Lower leg skin (tissue), 4 donors: Measurements from ENCODE around the gene PKM. TPM values are rescaled to one million over a fixed set of nuclear protein-coding genes. Genes with fewer than 3 reads are reported as not detected.

Source experiments
- DNase-seq, 2 donors: peaks; one replicate each; pipeline ENCODE4 v3.0.0-alpha.2; 2019; ENCODE audit warnings: low spot score in 2 of 2
- H3K4me3 ChIP-seq: fragments of 200-600 bp; sonication (generic); 2 replicates; pipeline ENCODE4 v1.5.1; 2017; ENCODE audit warnings: mild to moderate bottlenecking, low read depth; ENCODE audit not compliant: poor library complexity, severe bottlenecking
- POLR2A ChIP-seq, 2 donors: fragments of 450-650 bp; IDR thresholded peaks; one replicate each; pipeline ENCODE4 v1.6.1; 2016 to 2017; ENCODE audit warnings: antibody characterized with exemption in 2 of 2, mild to moderate bottlenecking in 1 of 2, moderate library complexity in 1 of 2
- WGBS, 2 donors: methylation state at CpG; one replicate each; pipeline ENCODE4 v1.1.5; 2018; 5-methylcytosine and 5-hydroxymethylcytosine counted together
- intact Hi-C: fragments of 100-400 bp; cut with DNase I; formaldehyde crosslinking; loops from one replicate; pipeline ENCODE4 v1.15.0; 2023; ENCODE audit warnings: low total_unique reads
- total RNA-seq, 4 donors: library from RNA; depleted of rRNA; stranded (reverse); fragments of >200 nt; gene quantifications; one replicate each; pipeline ENCODE4 v1.1.0, GENCODE V29; 2016
- TF ChIP-seq, protein P1 (sequence below), 3 donors: fragments of 450-650 bp; IDR thresholded peaks; one replicate each; pipeline ENCODE4 v1.5.1; 2016; ENCODE audit warnings: antibody characterized with exemption in 3 of 3, mild to moderate bottlenecking in 3 of 3, moderate library complexity in 2 of 3

Gene PKM
- total RNA-seq, 4 donors from 2014 or later, result 266 to 433 (median 367) TPM

DNA sequence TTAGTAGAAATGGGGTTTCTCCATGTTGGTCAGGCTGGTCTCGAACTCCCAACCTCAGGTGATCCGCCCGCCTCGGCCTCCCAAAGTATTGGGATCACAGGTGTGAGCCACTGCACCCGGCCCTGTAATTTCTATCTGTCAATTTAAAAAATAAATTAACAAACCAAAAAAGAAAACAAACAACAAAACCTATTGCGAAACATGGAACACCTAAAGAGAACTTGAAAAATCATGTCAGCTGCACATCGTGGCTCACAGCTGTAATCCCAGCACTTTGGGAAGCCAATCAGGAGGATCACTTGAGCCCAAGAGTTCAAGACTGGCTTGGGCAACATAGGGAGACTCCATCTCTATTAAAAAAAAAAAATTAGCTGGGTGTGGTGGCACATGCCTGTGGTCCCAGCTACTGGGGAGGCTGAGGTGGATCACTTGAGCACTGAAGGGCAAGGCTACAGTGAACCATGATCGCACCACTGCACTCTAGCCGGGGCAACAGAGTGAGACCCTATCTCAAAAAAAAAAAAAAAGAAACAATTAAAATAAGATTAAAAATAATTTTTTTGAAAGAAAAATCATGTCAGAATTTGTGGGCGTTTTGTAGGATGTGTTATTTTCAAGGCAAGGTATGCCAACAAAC lies 21.8 kb upstream of the PKM start:
- DNase-seq, result no peak
- no peak for TF ChIP-seq POLR2A (IDR thresholded peaks at IDR 0.05)
- TF ChIP-seq, protein P1, sequence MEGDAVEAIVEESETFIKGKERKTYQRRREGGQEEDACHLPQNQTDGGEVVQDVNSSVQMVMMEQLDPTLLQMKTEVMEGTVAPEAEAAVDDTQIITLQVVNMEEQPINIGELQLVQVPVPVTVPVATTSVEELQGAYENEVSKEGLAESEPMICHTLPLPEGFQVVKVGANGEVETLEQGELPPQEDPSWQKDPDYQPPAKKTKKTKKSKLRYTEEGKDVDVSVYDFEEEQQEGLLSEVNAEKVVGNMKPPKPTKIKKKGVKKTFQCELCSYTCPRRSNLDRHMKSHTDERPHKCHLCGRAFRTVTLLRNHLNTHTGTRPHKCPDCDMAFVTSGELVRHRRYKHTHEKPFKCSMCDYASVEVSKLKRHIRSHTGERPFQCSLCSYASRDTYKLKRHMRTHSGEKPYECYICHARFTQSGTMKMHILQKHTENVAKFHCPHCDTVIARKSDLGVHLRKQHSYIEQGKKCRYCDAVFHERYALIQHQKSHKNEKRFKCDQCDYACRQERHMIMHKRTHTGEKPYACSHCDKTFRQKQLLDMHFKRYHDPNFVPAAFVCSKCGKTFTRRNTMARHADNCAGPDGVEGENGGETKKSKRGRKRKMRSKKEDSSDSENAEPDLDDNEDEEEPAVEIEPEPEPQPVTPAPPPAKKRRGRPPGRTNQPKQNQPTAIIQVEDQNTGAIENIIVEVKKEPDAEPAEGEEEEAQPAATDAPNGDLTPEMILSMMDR (IDR thresholded peaks at IDR 0.05), result no peak
- intact Hi-C loops, result no loop called here
- 94 to 96% methylated on average over 10 of the region's 10 CpGs for WGBS, 2 donors
- H3K4me3 ChIP-seq, result no peak overlapping the region

DNA sequence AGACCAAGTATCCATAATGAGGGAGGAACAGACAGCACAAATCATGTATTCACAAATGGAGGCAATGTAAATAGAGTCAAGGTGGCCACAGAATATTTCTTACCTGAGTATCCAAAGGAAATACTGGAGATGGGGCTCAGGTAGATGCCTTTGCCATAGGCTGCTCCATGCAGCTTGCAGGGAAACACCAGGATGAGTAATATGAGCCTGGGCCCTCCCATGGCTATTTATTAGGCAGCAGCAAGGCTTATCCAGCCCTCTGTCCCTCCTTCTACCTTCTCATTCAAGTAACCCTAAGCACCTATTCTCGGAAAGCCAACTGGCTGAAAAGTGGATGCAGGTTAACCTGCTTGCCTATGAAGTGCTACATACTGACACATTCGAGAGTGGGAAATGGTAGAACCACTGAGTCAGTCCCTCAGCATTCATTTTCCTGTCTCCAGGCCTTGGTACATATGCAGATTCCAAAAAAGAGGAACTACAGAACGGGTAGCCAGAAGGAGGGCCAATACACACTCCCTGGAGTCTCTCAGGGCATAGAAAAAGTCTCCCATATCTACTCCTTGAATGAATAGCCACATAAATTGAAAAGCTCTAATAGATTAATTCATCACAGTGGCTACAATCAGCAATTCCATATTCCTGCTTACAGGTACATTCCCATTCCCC lies 18.3 kb upstream of the PKM start:
- intact Hi-C loops, result no loop called here
- TF ChIP-seq POLR2A (IDR thresholded peaks at IDR 0.05), result no peak
- TF ChIP-seq, protein P1 (IDR thresholded peaks at IDR 0.05), result no peak
- 72 to 93% methylated on average over 3 of the region's 3 CpGs for WGBS, 2 donors
- DNase-seq, result no peak
- no peak overlapping the region for H3K4me3 ChIP-seq

DNA sequence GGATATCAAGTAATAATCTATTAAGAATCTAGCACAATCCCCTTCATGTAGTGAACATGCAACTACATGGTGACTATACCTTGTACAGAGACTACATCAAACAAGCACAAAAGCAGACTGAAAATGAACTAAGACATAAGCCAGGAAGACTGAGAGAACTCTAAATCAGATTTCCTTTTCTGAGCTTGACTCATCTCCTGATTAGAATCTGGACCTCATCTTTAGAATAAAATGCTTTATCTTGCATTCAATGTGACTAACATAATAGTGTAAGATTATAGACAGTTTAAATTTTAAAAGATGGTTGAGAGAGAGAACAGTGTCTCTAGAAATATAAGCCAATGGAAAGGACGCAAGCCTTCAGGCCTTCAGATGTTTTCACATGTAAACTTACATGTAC lies 17.5 kb upstream of the PKM start:
- 92 to 97% methylated on average over 1 of the region's 1 CpG for WGBS, 2 donors
- intact Hi-C loops, result no loop called here
- H3K4me3 ChIP-seq, result no peak overlapping the region
- no peak for TF ChIP-seq POLR2A (IDR thresholded peaks at IDR 0.05)
- TF ChIP-seq, protein P1 (IDR thresholded peaks at IDR 0.05), result no peak
- DNase-seq, result no peak

DNA sequence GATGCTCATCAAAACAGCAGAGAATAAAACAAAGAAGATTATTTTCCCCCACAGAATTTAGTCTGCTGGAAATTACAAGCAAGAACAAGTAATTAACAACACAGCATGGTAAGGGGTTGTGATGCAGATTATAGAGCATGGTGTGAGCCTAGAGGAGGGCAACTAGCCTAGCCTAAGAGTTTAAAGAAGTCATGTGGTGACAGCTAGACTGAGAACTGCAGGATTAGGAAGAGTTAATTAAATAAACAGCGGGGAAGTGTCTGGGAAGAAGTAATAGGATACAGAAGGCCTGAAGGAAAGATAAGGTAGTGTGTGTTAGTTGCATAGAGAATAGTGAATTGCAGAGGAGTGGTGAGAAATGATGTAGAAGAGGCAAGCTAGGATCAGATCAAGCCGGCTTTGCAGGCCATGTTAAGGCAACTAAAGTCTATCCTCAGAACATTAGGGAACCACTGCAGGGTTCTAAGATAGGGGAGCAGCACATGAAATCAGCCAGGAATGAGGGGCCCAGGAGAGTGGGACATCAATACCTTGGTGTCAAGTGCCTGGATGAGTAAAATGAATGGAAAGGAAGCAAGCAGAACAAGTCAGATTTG lies 11.9 kb upstream of the PKM start:
- intact Hi-C loops, result no loop called here
- 73 to 74% methylated on average over 2 of the region's 2 CpGs for WGBS, 2 donors
- H3K4me3 ChIP-seq, result no peak overlapping the region

DNA sequence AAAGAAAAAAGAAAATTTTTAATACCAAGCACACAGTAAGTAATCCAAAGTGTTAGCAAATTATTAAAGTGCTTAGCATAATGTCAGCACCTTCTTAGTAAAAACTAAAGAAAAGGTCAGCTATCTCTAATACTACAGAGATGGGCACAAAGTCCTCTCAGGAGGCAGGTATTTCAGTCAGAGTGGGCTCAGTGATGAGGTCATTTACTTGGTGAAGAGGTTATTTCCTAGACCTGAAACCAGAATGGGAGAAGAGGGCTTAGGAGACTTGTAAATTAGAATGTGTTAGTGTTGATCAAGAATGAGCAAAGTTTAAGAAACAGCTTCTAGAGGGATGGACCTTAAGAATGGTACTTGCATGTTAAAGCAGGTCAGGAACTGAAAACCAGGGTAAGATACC lies 8.7 kb upstream of the PKM start:
- H3K4me3 ChIP-seq, result no peak overlapping the region
- TF ChIP-seq, protein P1 (IDR thresholded peaks at IDR 0.05), result no peak
- no peak for TF ChIP-seq POLR2A (IDR thresholded peaks at IDR 0.05)
- DNase-seq, result no peak
- intact Hi-C loops, result no loop called here

More for the DNA sequence above, 11.9 kb upstream of the PKM start:
- TF ChIP-seq, protein P1 (IDR thresholded peaks at IDR 0.05), result no peak
- TF ChIP-seq POLR2A (IDR thresholded peaks at IDR 0.05), result no peak
- no peak for DNase-seq
